ENCODE measurements around the gene FBXL14.
"Not testable (repeated sequence)": the region's sequence is repeated elsewhere in the genome, so short reads cannot be mapped to it uniquely, and the experiment has no call there.

FBXL14 gene

GRCh38 chr12:1559676-1560091, 34.7 kb downstream of the FBXL14 start:
- TF ChIP-seq LEF1 (IDR thresholded peaks at IDR 0.05; ENCODE audit: borderline replicate concordance), result no peak
- TF ChIP-seq SUZ12 (IDR thresholded peaks at IDR 0.05), result no peak
- TF ChIP-seq L3MBTL2 (conservative IDR thresholded peaks at IDR 0.05), result no peak
- TF ChIP-seq HDGF (IDR thresholded peaks at IDR 0.05; ENCODE audit: borderline replicate concordance), result no peak
- TF ChIP-seq FOXK2 (IDR thresholded peaks at IDR 0.05), result no peak
- no peak for TF ChIP-seq SP1 (IDR thresholded peaks at IDR 0.05)
- no peak for TF ChIP-seq ARNT (IDR thresholded peaks at IDR 0.05)
- no peak for DNase-seq (ENCODE audit: extremely low spot score)
- POLR2A ChIA-PET, result no interaction called here
- CTCF ChIA-PET, result interaction anchor here (0.8 to 1.6 kb wide), 2 partner anchors 23 to 442 kb away, joined by 4 to 5 read pairs; no protein-coding TSS in a partner anchor

DNA sequence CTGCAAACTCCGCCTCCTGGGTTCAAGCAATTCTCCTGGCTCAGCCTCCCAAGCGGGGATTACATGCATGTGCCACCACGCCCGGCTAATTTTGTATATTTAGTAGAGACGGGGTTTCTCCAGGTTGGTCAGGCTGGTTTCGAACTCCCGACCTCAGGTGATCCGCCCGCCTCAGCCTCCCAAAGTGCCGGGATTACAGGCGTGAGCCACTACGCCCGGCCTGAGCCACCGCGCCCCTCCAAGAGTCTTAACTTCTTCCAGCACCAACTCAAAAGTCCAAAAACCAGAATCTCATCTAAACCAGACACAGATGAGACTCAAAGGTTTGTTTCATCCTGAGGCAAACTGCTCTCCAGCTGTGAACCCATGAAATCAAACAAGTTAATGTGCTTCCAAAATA, 36.3 kb downstream of the FBXL14 start:
- POLR2A ChIA-PET; DNase-seq (ENCODE audit: extremely low spot score): not testable (repeated sequence)
- CTCF ChIA-PET, result interaction anchor here (1.6 kb wide), 1 partner anchor 441 kb away, joined by 4 read pairs; no protein-coding TSS in a partner anchor

DNA sequence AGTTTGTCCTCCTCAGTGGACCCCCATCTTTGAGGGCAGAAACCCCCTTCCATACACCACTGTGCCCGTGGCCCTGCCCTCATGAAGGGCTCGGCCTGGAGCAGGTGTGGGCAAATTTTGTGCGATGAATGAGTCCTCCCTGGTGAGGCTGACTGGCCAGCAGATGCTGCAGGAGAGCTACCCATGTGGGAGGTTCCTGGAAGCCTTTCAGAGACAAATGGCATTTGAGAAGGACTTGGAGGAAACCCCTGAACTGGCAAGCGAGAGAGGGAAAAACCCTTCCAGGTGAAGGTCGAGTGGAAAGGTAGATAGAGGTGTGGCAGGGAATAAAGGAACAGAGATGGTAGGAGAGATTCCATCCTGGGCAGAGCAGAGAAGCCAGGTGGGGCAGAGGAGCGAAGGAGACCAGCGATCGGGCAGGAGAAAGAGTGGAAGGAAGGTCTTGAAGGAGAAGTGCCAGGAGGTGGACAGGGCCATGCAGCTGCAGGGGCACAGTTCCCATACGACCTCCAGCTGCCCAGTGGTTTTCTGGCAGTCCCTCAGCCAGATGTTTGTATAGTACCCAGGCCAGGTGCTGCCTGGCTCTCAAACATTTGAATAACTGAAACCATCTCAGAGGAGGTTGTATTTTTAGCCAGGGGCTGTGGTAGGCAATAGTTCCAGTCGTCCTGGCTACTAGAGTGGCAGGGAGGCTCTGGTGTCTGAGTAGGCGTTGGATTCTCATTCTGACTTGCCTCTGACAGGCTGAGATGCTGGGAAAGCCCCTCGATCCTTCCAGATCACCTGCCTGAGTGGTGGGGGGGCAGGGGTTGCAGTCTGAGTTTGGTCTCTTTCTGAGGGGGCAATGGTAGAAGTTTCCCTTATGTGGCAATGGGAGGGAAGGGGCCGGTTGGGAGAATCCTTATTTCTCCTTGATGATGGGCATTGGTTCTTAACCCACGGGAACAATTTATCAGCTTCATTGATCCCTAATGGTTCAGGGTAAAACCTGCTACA, 40.1 kb downstream of the FBXL14 start:
- ChIA-PET POLR2A (no interaction called here), CTCF (no interaction called here)
- no peak for TF ChIP-seq HDGF (IDR thresholded peaks at IDR 0.05; ENCODE audit: borderline replicate concordance)
- TF ChIP-seq FOXA1 (IDR thresholded peaks at IDR 0.05), result no peak
- no peak for TF ChIP-seq LEF1 (IDR thresholded peaks at IDR 0.05; ENCODE audit: borderline replicate concordance)
- no peak for TF ChIP-seq CTBP1 (IDR thresholded peaks at IDR 0.05; ENCODE audit: borderline replicate concordance)
- DNase-seq (ENCODE audit: extremely low spot score), result no peak

DNA sequence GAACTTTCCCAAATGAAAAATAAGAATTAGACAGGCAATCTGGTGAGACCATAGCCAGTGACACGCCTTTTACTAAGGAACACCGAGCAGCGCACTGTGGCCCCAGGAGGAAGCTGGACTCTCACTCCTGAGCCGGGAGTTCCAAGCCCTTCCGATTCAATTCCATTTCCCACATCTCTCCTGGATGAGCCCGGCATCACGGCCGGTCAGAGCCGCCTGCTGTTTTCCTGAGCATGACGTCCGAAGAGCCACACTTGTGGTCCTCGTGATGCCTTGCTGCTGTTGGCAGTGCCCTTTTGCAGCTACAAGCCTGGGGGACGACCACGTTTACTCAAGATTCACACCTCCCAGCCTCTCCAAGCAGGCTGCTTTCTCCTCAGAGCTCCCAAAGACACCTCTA, 40.8 kb downstream of the FBXL14 start:
- ChIA-PET CTCF (no interaction called here), POLR2A (no interaction called here)
- TF ChIP-seq, protein P1, sequence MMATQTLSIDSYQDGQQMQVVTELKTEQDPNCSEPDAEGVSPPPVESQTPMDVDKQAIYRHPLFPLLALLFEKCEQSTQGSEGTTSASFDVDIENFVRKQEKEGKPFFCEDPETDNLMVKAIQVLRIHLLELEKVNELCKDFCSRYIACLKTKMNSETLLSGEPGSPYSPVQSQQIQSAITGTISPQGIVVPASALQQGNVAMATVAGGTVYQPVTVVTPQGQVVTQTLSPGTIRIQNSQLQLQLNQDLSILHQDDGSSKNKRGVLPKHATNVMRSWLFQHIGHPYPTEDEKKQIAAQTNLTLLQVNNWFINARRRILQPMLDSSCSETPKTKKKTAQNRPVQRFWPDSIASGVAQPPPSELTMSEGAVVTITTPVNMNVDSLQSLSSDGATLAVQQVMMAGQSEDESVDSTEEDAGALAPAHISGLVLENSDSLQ (IDR thresholded peaks at IDR 0.05), result no peak
- TF ChIP-seq NFRKB (IDR thresholded peaks at IDR 0.05) (no peak), ZNF384 (IDR thresholded peaks at IDR 0.05) (no peak), BHLHE40 (IDR thresholded peaks at IDR 0.05; ENCODE audit: borderline replicate concordance) (no peak), FOXK2 (IDR thresholded peaks at IDR 0.05) (no peak)
- DNase-seq (ENCODE audit: extremely low spot score), result no peak

- TF ChIP-seq, protein P1 (IDR thresholded peaks at IDR 0.05), result no peak
- TF ChIP-seq TARDBP (IDR thresholded peaks at IDR 0.05) (no peak), LEF1 (IDR thresholded peaks at IDR 0.05; ENCODE audit: borderline replicate concordance) (no peak), BHLHE40 (IDR thresholded peaks at IDR 0.05; ENCODE audit: borderline replicate concordance) (no peak), NFRKB (IDR thresholded peaks at IDR 0.05) (no peak)
- CTCF ChIA-PET, result no interaction called here
- POLR2A ChIA-PET, result no interaction called here
- no peak for DNase-seq (ENCODE audit: extremely low spot score)
Measured at GRCh38 chr12:1552911-1553491, 41.4 kb downstream of the FBXL14 start.

GRCh38 chr12:1552171-1552570, 42.2 kb downstream of the FBXL14 start:
- POLR2A ChIA-PET, result no interaction called here
- DNase-seq (ENCODE audit: extremely low spot score), result no peak
- CTCF ChIA-PET, result no interaction called here
- TF ChIP-seq LEF1 (IDR thresholded peaks at IDR 0.05; ENCODE audit: borderline replicate concordance) (no peak), FOXM1 (IDR thresholded peaks at IDR 0.05; ENCODE audit: borderline replicate concordance) (no peak), ZNF384 (IDR thresholded peaks at IDR 0.05) (no peak), HDGF (IDR thresholded peaks at IDR 0.05; ENCODE audit: borderline replicate concordance) (no peak), CTBP1 (IDR thresholded peaks at IDR 0.05; ENCODE audit: borderline replicate concordance) (no peak), NFRKB (IDR thresholded peaks at IDR 0.05) (no peak), FOXK2 (IDR thresholded peaks at IDR 0.05) (no peak), L3MBTL2 (conservative IDR thresholded peaks at IDR 0.05) (no peak), SP1 (IDR thresholded peaks at IDR 0.05) (no peak), BHLHE40 (IDR thresholded peaks at IDR 0.05; ENCODE audit: borderline replicate concordance) (no peak), ARNT (IDR thresholded peaks at IDR 0.05) (no peak), TARDBP (IDR thresholded peaks at IDR 0.05) (no peak), SUZ12 (IDR thresholded peaks at IDR 0.05) (no peak), ELF4 (IDR thresholded peaks at IDR 0.05) (no peak), FOXA1 (IDR thresholded peaks at IDR 0.05) (no peak)
- TF ChIP-seq, protein P1 (IDR thresholded peaks at IDR 0.05), result no peak

GRCh38 chr12:1551496-1551895, 42.9 kb downstream of the FBXL14 start:
- CTCF ChIA-PET, result no interaction called here
- DNase-seq (ENCODE audit: extremely low spot score), result no peak
- POLR2A ChIA-PET, result no interaction called here
- TF ChIP-seq, protein P1 (IDR thresholded peaks at IDR 0.05), result no peak
- TF ChIP-seq CTBP1 (IDR thresholded peaks at IDR 0.05; ENCODE audit: borderline replicate concordance) (no peak), TARDBP (IDR thresholded peaks at IDR 0.05) (no peak), SP1 (IDR thresholded peaks at IDR 0.05) (no peak), FOXA1 (IDR thresholded peaks at IDR 0.05) (no peak), ELF4 (IDR thresholded peaks at IDR 0.05) (no peak), ZNF384 (IDR thresholded peaks at IDR 0.05) (no peak), HDGF (IDR thresholded peaks at IDR 0.05; ENCODE audit: borderline replicate concordance) (no peak), SUZ12 (IDR thresholded peaks at IDR 0.05) (no peak), L3MBTL2 (conservative IDR thresholded peaks at IDR 0.05) (no peak), NFRKB (IDR thresholded peaks at IDR 0.05) (no peak), LEF1 (IDR thresholded peaks at IDR 0.05; ENCODE audit: borderline replicate concordance) (no peak), ARNT (IDR thresholded peaks at IDR 0.05) (no peak), FOXM1 (IDR thresholded peaks at IDR 0.05; ENCODE audit: borderline replicate concordance) (no peak), FOXK2 (IDR thresholded peaks at IDR 0.05) (no peak), BHLHE40 (IDR thresholded peaks at IDR 0.05; ENCODE audit: borderline replicate concordance) (no peak)

Measured in HEK293T (cell line).